NCI-H2081 (cell line): ENCODE measurements around the gene SETBP1.

Source experiments
- DNase-seq, 2 experiments: peaks; one replicate each; lab custom pipeline; 2025; lab: John Stamatoyannopoulos, UW

Gene SETBP1

DNA sequence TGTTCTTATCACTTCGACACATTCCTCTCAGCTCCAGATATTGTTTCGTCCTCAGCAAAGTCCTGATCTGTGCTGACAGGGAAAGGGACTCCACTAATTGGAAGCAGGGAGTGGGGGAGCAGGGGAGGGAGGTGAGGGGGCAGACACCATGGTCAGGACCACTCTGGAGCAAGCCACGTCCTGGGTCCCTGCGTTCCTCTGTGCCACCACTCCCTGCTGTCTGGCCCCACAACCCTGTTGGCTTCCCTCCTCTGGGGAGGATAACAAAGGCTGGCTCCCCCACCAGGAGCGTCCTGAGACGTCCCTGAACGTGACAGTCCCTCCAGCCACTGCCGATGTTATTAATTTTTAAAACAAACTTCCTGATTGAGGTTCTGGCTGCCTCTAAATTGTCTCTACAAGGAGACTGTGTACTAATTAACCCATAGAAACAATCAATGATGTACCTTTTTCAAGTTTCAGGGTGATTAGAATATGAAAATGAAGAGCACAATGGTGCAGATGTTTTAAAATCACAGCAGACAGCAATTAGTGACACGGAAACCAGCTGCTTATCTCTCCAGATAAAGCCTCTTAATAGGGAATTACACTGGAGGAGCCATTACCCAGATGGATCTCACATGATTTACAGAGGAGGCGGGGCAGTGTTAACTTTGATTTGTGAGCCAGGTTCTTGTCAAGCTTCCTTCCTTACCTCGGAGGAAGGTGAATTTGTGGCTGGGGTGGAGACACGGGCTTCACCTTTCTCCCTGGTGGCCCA, 257.5 kb downstream of the SETBP1 start:
- peak; percentile 72 to 88 for DNase-seq

DNA sequence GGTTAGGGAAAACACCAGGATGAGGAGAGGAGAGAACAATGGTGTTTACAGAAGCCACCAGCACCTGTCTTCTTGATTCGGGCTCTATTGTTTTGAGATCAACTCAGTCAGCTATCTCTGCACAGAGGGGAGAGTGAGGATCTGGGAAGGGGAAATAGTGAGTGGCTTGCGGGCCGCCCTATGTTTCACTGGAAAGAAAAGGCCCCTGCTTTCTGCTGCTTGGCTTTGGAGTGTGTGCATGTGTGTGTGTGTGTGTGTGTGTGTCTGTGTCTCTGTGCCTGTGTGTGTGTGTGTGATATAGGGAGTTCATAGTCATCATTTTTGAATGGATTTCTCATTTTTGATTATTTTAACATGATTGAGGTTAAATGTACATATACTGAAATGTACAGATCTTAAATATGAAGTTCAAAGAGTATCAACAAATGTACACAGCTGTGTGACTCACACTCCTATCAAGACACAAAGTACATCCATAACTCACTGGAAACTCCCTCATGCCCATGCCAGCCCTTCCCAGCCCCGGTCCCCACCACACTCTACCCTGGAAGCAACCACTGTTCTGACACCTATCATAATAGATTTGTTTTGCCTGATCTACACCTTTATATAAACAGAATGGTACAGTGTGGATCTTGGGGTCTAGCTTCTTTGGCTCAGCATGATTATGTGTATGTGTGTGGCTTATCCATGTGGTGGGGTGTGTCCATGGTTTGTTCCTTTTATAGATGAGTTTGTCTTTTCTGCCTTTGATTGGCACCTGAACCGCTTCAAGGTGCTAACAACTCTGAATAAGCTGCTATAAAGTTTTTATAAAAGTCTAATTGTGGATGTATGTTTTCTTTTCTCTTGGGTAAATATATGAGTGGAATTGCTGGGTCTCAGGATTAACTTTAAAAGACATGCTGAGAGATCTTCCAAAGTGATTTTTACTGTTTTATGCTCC, 258.3 kb downstream of the SETBP1 start:
- DNase-seq: no peak

DNA sequence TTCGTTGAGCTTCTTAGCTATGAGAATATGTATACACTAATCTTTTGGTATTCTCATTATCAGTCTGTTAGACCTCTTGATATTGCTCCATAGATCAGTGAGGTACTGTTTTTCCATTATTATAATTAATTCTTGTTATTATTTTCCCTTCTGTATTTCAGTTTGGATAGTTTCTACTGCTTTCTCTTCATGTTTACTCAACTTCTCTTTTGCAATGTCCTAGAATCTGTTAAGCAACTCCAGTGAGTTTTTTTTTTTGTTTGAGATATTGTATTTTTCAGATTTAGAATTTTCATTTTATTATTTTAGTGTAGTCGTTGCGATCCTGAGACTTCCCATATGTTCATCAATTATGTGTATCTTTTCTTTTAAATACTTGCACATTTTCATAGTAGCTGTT, 260.8 kb downstream of the SETBP1 start:
- no peak for DNase-seq

DNA sequence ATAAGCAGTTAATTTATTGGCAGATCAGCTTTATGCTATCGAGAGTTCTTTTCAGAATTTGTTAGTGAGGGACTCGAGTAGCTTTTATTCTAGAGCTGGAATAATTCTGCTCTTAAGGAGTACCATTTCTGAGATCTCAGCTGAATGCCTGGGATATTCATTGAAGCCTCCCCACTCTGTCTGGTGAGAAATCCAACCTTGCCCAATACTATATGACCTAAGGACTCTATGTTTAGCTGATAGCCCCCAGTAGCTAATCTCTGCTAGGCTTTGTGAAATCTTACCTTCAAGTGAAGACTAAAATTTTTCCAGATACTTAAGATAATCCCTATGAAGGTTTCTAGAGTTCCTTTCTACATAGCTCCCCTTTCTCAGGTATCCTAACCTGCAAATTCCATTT, 261.4 kb downstream of the SETBP1 start:
- no peak for DNase-seq

DNA sequence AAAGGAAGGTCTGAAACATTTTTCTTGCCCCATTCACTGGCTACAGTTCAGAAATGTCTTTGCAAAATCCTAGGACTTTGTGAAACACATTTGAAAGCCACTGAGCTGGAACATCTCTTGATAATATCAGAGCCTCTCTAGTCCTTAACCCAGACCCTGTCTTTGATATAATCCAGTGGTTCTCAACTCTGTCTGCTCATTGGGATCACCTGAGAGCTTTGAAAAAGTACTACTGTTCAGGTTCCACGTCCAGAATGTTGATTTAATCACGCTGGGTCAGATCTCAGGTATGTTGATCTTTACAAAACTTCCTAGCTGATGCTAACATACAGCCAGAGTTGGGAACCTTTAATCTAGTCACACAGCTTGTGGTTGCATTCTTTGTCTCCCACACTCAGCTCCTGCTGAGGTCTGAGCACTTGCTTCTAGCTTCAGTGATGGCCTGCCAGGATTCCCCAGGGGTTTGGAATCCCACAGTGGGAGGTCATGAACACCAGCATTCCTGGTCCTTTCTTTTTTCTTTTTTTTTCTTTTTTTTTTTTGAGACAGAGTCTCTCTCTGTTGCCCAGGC, 262.7 kb downstream of the SETBP1 start:
- DNase-seq: no peak

DNA sequence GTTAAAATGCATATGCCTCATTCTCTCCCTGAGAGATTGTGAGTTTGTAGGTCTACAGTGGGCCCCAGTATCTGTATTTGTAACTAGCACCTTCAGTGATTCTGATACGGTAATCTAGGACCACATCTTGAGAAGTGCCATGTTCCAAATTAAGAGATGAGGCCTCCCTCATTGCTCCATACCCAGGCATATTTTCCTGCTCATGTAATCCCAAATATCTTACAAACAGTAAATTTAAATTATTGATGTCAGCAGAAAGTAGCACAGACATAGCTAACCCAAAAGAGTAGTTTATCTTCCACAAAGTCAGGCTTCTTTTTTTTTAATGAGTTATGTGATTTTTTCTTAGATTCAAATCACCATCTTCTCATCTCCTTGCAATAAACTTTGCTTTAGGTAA, 263.8 kb downstream of the SETBP1 start:
- DNase-seq: no peak

DNA sequence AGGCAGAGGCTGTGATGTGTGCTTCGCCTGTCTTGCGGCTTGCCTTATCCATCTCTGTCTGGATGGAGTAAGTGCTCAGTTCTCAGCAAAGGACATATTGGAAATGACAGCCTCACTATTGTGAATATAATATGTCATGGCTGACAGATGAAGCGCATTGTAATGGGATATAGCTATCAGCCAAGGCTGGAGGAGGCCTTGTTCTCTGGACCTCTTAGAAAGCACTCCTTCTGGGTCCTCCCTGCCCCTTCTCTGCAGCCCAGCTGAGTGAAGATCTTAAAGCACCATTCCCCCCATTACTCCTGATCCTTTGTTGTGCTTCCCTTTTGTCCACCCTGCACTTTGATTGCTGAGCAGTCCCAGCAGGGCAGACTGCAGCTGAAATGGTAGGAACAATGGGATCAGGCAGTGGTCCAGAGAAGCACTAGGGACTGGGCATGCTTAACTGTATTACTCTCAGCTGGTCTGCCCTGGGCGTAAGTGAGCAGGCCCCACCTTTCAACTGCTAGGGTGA, 265.3 kb downstream of the SETBP1 start:
- peak; percentile 64 to 91 for DNase-seq

DNA sequence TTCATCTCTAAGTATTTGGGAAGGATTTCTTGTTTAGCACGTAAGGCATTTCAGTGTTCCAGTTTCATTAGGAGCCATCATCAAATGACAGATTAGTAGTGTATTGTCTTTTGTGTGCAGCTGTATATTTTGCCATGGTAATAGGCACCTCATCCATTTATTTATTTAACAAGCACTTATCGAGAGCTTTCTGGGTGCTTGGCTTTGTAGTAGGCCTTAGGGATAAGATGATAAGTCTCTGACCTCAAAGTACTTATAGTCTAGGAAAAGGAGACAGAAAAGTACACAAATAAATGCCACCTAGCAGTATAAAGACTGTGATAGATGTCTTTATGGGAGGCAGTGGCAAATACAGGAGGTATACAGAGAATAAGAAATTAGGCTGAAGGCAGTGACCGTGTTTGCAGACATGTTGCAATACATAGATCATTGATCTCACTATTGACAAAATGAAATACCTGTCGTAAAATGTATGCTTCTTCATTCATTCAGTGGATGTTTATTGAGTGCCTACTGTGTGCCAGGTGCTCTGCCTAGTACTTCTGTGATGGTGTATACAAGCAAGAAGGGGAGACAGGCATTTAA, 265.9 kb downstream of the SETBP1 start:
- DNase-seq: peak; percentile 56 to 85

DNA sequence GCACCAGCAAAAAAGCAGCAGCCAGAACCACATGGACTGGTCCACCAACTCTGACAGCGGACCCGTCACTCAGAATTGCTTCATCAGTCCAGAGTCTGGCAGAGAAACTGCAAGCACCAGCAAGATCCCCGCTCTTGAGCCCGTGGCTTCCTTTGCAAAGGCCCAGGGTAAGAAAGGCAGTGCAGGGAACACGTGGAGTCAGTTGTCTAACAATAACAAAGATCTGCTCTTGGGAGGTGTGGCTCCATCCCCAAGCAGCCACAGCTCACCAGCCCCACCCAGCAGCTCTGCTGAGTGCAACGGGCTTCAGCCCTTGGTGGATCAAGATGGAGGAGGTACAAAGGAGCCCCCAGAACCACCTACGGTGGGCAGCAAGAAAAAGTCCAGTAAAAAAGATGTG, 269.3 kb downstream of the SETBP1 start:
- DNase-seq: no peak

DNA sequence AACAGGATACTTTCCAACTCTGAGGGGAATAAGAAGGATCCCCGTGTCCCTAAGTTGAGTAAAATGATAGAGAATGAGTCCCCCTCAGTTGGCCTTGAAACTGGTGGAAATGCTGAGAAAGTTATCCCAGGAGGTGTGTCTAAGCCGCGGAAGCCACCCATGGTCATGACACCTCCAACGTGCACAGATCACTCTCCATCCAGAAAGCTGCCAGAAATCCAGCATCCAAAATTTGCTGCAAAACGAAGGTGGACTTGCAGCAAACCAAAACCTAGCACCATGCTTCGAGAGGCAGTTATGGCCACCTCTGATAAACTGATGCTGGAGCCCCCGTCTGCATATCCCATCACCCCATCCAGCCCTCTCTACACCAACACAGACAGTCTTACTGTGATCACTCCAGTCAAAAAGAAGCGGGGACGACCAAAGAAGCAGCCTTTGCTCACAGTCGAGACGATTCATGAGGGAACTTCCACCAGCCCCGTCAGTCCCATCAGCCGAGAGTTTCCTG, 270.1 kb downstream of the SETBP1 start:
- DNase-seq: no peak

DNA sequence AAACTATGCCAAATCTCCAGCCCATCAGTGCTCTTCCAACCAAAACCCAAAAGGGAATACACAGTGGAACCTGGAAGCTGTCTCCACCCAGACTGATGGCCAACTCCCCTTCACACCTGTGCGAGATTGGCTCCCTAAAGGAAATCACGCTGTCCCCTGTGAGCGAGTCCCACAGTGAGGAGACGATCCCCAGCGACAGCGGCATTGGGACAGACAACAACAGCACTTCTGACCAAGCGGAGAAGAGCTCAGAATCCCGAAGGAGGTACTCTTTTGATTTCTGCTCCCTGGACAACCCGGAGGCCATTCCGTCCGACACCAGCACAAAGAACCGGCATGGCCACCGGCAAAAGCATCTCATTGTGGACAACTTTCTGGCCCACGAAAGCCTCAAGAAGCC, 271.1 kb downstream of the SETBP1 start:
- DNase-seq: no peak

DNA sequence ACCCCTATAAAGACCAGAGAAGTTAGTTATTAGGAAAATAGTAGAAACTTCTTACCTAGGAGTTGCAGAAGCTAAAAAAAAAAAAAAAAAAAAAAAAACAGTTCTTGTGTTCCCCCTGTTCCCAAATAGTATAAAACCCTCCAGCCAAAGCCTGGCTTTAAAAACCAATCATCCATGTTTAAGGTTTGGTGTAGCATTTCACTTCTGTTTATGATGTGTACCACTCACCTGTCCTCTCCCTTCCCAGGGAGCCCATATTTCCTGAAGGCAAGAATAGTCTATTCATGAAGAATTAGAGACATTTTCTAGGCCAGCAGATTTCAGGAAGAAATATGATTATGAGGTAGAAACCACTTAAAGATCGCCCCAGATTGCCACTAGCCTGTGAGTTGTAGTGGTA, 273.6 kb downstream of the SETBP1 start:
- peak in 1 of 2 experiments; percentile 40 for DNase-seq

DNA sequence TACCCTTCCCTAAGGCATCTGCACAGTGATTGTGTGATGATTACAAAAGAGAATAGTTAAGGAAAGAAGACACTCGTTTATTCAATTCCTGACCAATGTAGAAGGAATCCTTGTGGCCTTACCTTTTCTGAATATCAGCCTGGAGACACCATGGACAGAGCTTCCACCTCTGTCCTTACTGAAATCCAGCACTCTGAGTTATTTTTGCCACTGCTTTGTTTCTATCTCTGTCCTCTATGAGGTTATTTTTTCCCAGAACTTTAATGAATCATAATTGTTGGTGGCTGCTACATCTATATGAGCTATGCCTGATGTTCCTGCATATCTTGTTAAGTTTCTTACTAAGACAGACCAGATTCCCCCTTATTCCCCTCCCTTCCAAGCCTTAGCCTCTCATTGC, 275.1 kb downstream of the SETBP1 start:
- no peak for DNase-seq

DNA sequence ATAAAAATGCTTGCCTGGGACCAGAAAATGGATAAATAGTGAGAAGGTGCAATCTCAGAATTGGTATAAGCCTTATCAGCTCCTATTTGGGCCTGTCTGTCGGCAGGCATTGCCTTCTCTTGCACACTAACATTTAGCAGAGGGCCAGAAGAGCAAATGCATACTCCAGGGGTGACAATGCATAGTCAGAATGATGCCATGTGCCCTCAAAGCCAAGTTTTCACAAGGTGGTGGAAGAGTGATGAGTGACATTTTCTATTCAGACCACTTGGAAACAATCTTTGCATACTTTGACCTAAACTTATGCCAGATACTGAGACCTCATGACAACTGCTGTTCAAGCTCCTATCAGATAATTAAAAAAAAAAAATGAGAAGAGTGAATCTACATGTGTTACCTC, 276.3 kb downstream of the SETBP1 start:
- no peak for DNase-seq

DNA sequence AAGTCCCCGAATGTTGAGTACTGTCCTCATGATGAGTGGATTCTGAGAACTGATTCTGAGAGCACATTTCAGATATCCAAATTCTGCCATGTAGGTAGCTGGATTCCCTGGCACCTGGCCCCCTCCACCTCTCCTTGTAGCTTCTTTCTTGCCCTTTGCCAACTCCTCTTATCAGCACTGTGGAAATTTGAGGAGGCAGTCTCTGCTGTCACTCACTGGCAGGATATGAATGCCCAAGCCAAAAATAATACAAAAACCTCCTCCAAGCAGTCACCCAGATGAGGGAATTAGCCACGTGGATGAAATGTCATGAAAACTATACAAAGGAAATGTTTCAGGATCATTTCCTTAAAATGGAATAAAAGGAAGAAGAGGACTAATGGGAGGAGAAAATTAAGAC, 276.8 kb downstream of the SETBP1 start:
- no peak for DNase-seq

DNA sequence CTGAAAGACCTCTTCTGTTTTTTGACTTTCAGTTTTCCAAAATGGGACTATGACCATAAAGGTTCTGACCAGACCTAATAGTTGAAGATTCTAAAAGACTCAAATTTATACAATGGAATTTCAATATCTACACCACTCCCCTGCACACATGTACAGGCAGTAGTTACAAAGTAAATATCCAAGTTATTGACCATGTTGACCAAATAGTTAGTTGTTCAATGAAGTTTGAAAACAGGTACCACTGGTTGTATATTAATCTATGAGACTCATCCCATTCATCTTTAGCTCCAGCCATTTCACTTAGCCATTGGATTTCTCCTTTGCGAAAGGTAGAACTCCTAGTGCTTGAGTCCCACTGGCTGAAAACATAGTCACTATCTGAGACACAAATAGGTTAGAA, 277.4 kb downstream of the SETBP1 start:
- DNase-seq: no peak

DNA sequence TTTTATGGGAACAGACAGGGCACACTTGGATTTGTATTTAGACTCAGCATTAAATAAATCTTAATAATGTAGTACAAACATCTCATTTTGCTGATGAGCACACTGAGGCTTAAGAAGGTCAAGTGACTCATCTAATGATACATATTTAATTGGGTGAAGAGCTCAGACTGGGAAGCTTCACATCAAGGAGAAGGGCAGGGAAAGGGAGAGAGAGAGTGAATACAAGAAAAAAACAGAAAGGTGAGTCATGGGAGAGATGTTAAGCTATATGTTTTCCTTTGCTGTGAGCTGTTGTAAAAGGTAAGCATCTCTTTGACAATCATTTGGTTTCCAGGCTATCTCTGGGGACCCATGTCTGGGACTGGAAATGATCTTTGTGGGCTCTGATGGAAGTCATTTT, 277.8 kb downstream of the SETBP1 start:
- no peak for DNase-seq

DNA sequence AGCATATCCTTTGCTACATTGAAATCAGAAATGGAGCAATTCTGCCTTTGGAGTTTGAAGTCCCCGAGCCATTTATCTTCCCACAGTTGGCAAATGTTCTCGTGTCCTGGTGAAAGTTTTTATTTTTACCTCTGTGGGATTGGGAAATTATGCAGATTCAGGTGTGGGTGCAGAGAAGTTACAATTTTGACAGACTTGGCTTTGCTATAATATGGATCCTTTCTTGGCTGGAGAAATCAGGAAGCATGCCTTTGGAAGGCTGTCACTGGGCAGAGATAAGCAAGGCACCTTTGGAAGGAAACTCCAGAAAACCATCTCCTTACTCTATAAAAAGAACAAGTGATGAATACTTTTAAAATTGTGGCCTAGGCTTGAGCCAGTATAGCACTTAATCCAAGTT, 278.3 kb downstream of the SETBP1 start:
- DNase-seq: no peak

DNA sequence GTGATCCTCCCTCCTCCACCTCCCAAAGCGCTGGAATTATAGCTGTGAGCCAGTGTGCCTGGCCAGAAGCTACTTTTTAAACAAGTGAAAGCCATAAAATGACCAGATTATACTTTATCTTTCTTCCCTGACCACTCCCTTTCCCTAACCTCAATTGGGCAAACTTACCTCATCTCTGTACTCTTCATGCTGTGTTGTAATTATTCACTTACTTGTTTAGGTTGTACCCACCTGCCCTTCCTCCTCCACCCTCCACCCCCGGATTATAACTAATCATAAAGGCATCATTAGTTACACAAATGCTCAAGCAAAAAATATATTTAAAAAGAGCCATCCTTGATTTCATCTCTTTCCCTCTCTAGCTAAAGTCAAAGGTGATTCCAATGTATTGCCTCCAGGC, 279.9 kb downstream of the SETBP1 start:
- DNase-seq: no peak

DNA sequence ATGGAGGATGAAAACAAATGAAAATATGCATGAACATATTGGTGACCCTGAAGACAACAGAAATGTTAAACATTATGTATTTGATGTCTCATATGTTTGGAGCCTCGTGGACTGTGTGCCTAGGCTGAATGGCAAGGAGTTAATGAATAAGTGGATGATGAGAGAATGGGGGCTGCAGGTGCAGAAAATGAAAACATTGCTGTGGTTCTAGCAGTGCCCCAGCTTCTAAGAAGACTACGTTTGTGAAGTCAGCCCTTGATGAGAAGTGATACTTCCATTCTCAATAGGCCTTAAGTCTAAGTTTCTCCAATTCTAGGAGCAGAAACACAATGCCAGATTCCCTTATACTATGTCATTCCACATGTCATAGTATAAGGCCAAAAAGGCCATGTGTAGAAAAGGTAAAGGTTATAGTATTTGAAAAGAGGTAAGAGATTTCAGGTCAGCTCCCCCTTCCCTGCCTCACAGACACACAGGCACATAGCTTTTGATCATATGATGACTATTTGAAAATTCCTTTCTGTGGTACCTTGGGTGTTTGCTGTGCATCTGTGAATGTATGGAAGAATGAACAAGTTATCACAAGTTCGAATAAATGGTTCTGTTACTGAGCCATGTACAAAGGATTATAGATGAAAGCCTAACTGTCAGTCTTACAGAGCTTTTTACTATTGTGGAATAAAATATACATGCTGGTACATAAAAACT, 280.8 kb downstream of the SETBP1 start:
- DNase-seq: no peak

DNA sequence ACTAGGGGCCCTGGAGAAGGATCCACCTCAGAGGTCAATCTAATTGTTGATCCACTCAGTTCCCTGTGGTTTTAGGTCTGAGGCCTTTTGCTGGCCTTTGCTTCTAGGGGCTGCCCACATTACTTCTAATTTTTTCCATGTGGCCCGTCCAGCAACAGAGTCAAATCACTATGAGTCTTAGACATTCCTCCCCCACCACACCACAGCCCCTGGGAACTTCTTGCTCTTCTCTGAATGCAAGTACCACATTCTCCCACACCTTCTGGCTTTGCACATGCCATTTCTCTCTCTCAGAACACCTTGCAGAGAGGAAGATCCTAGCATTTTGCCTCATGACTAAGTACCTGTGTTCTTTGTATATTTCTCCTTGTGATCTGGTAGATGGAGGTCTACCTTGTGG, 286.9 kb downstream of the SETBP1 start:
- no peak for DNase-seq
